H1 (cell line): ENCODE data around the gene SPATA32. TPM values are rescaled to one million over a fixed set of nuclear protein-coding genes. Genes with fewer than 3 reads are reported as not detected.

Source experiments
- RFX5 ChIP-seq: IDR thresholded peaks from 2 replicates; pipeline ENCODE4 v1.6.1; 2011; ENCODE audit warnings: low read depth, low read length, improper control_type of control experiment, borderline replicate concordance
- polyA plus RNA-seq, 7 experiments: library from polyadenylated mRNA; depleted of rRNA in 3 of 7; stranded (reverse) in 5 of 7; unstranded in 2 of 7; fragments of >200 nt in 5 of 7; fragments of 200-250 nt in 2 of 7; gene quantifications; 1 replicate in 5 of 7; 2 replicates in 1 of 7; 4 replicates in 1 of 7; pipeline versions ENCODE4 v1.2.1 to v1.2.3, GENCODE V29; 2011 to 2013; ENCODE audit warnings: missing spikeins in 2 of 7, mixed read lengths in 2 of 7
- total RNA-seq: library from RNA; stranded (reverse); fragmentation: NEBNext Ultra II Directional; extraction: Animal tissue kit (Norgen Biotek cat#: 25700); gene quantifications from 2 replicates; pipeline ENCODE4 v1.2.1, GENCODE V29; 2021

The SPATA32 gene
- total and polyA plus RNA-seq, 2 of the 8 experiments (the other 6 are each of a cell fraction or from before 2014, with no cell fraction given) = 0.24 TPM; not detected in 1

DNA sequence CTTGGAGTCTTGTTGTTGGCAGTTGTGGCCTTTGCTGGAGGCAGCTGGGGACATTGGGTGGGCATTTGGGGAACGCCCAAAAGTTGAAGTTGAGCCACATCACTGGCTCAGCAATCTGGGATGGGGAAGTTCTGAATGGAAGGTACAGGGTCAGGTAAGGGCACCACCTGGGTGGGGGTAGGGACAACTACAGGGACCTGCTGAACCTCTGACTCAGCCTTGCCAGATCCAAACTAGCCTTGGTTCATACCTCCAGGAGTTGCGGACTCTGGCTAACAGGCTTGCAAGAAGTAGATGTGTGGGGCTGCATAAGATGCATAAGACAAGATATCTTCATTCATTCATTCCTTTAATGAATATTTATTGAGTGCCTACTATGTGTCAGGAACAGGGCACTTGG, 24.2 kb downstream of the SPATA32 start (continued):
- no peak for TF ChIP-seq RFX5
